ENCODE measurements around the gene NEB.

NEB gene

GRCh38 chr2:151556121-151556520 lies 178.2 kb downstream of the NEB start:
- DNase-seq = no peak
- H4K20me1 ChIP-seq (ENCODE audit: insufficient read depth, low read length) = no peaks in the 10 kb centered on the region
- no peaks in the 10 kb centered on the region for H3K36me3 ChIP-seq (replicated peaks; ENCODE audit: insufficient read depth, low read length)
- H3K4me3 ChIP-seq (ENCODE audit: low read length) = no peak overlapping the region
- no peak overlapping the region for H2AFZ ChIP-seq (ENCODE audit: low read length)
- H3F3A ChIP-seq (ENCODE audit: insufficient read depth, low read length) = no peaks in the 10 kb centered on the region
- H3K9ac ChIP-seq (ENCODE audit: low read length) = no peak overlapping the region
- no peaks in the 10 kb centered on the region for H3K9me2 ChIP-seq (replicated peaks; ENCODE audit: insufficient read depth, low read length)
- no peak overlapping the region for H3K27ac ChIP-seq (ENCODE audit: low read length)
- no peak overlapping the region for H3K4me2 ChIP-seq (ENCODE audit: low read depth, low read length)
- no peaks in the 10 kb centered on the region for H3K9me3 ChIP-seq (replicated peaks; ENCODE audit: insufficient read depth, low read length)
- H3K4me1 ChIP-seq (ENCODE audit: low read length) = no peaks in the 10 kb centered on the region
- no peaks in the 10 kb centered on the region for H3K27me3 ChIP-seq (replicated peaks; ENCODE audit: insufficient read depth, low read length)
- no peaks in the 10 kb centered on the region for H3K79me2 ChIP-seq (ENCODE audit: low read length)
- TF ChIP-seq EZH2 (optimal IDR thresholded peaks at IDR 0.05; ENCODE audit: low read depth, low read length) (no peak), CTCF (IDR thresholded peaks at IDR 0.05; ENCODE audit: low read length) (no peak), EZH2phosphoT487 (IDR thresholded peaks at IDR 0.05; ENCODE audit: low read length) (no peak)

GRCh38 chr2:151552287-151552686 lies 182.0 kb downstream of the NEB start:
- no peak overlapping the region for H3K9ac ChIP-seq (ENCODE audit: low read length)
- no peak overlapping the region for H3K4me3 ChIP-seq (ENCODE audit: low read length)
- DNase-seq = no peak
- H3K27me3 ChIP-seq (replicated peaks; ENCODE audit: insufficient read depth, low read length) = no peaks in the 10 kb centered on the region
- H3K9me3 ChIP-seq (replicated peaks; ENCODE audit: insufficient read depth, low read length) = no peaks in the 10 kb centered on the region
- no peaks in the 10 kb centered on the region for H3F3A ChIP-seq (ENCODE audit: insufficient read depth, low read length)
- no peaks in the 10 kb centered on the region for H3K36me3 ChIP-seq (replicated peaks; ENCODE audit: insufficient read depth, low read length)
- no peaks in the 10 kb centered on the region for H3K9me2 ChIP-seq (replicated peaks; ENCODE audit: insufficient read depth, low read length)
- H2AFZ ChIP-seq (ENCODE audit: low read length) = no peak overlapping the region
- H4K20me1 ChIP-seq (ENCODE audit: insufficient read depth, low read length) = no peaks in the 10 kb centered on the region
- TF ChIP-seq CTCF (IDR thresholded peaks at IDR 0.05; ENCODE audit: low read length) (no peak), EZH2 (optimal IDR thresholded peaks at IDR 0.05; ENCODE audit: low read depth, low read length) (no peak), EZH2phosphoT487 (IDR thresholded peaks at IDR 0.05; ENCODE audit: low read length) (no peak)
- no peak overlapping the region for H3K4me2 ChIP-seq (ENCODE audit: low read depth, low read length)
- no peaks in the 10 kb centered on the region for H3K4me1 ChIP-seq (ENCODE audit: low read length)
- H3K27ac ChIP-seq (ENCODE audit: low read length) = no peak overlapping the region
- H3K79me2 ChIP-seq (ENCODE audit: low read length) = no peaks in the 10 kb centered on the region

GRCh38 chr2:151551556-151551955 lies 182.7 kb downstream of the NEB start:
- Histone ChIP-seq H3K9me3 (replicated peaks; ENCODE audit: insufficient read depth, low read length) (no peaks in the 10 kb centered on the region), H4K20me1 (ENCODE audit: insufficient read depth, low read length) (no peaks in the 10 kb centered on the region)
- TF ChIP-seq EZH2phosphoT487 (IDR thresholded peaks at IDR 0.05; ENCODE audit: low read length) = no peak

GRCh38 chr2:151549191-151549590 lies 185.1 kb downstream of the NEB start:
- H3K9me2 ChIP-seq (replicated peaks; ENCODE audit: insufficient read depth, low read length) = no peaks in the 10 kb centered on the region
- no peak overlapping the region for H2AFZ ChIP-seq (ENCODE audit: low read length)
- H3K36me3 ChIP-seq (replicated peaks; ENCODE audit: insufficient read depth, low read length) = no peaks in the 10 kb centered on the region
- H3K4me1 ChIP-seq (ENCODE audit: low read length) = no peaks in the 10 kb centered on the region
- H3K4me3 ChIP-seq (ENCODE audit: low read length) = no peak overlapping the region
- H3K9ac ChIP-seq (ENCODE audit: low read length) = no peak overlapping the region
- no peaks in the 10 kb centered on the region for H3K27me3 ChIP-seq (replicated peaks; ENCODE audit: insufficient read depth, low read length)
- H3K79me2 ChIP-seq (ENCODE audit: low read length) = no peaks in the 10 kb centered on the region
- no peaks in the 10 kb centered on the region for H4K20me1 ChIP-seq (ENCODE audit: insufficient read depth, low read length)
- no peaks in the 10 kb centered on the region for H3F3A ChIP-seq (ENCODE audit: insufficient read depth, low read length)
- no peak overlapping the region for H3K27ac ChIP-seq (ENCODE audit: low read length)
- TF ChIP-seq CTCF (IDR thresholded peaks at IDR 0.05; ENCODE audit: low read length) (no peak), EZH2phosphoT487 (IDR thresholded peaks at IDR 0.05; ENCODE audit: low read length) (no peak), EZH2 (optimal IDR thresholded peaks at IDR 0.05; ENCODE audit: low read depth, low read length) (no peak)
- no peaks in the 10 kb centered on the region for H3K9me3 ChIP-seq (replicated peaks; ENCODE audit: insufficient read depth, low read length)
- no peak overlapping the region for H3K4me2 ChIP-seq (ENCODE audit: low read depth, low read length)
- DNase-seq = no peak

More at GRCh38 chr2:151551556-151551955, 182.7 kb downstream of the NEB start:
- Histone ChIP-seq H3K79me2 (ENCODE audit: low read length) (no peaks in the 10 kb centered on the region), H3K36me3 (replicated peaks; ENCODE audit: insufficient read depth, low read length) (no peaks in the 10 kb centered on the region), H3K4me1 (ENCODE audit: low read length) (no peaks in the 10 kb centered on the region), H3K4me2 (ENCODE audit: low read depth, low read length) (no peak overlapping the region), H3K27me3 (replicated peaks; ENCODE audit: insufficient read depth, low read length) (no peaks in the 10 kb centered on the region), H3K27ac (ENCODE audit: low read length) (no peak overlapping the region), H3F3A (ENCODE audit: insufficient read depth, low read length) (no peaks in the 10 kb centered on the region), H3K9ac (ENCODE audit: low read length) (no peak overlapping the region), H3K4me3 (ENCODE audit: low read length) (no peak overlapping the region), H2AFZ (ENCODE audit: low read length) (no peak overlapping the region), H3K9me2 (replicated peaks; ENCODE audit: insufficient read depth, low read length) (no peaks in the 10 kb centered on the region)
- DNase-seq = no peak

Measured in MM.1S (cell line).